Glomerular endothelial cell (primary cell): ENCODE measurements around the gene EPX. TPM values are rescaled to one million over a fixed set of nuclear protein-coding genes. Genes with fewer than 3 reads are reported as not detected.

Experiments
- DNase-seq: peaks from one replicate; pipeline ENCODE4 v3.0.0-alpha.2; 2011; ENCODE audit warnings: low read depth, low spot score; ENCODE audit errors: extremely low read depth
- total RNA-seq: library from RNA; depleted of rRNA; stranded (reverse); fragments of >200 nt; gene quantifications from 2 replicates; pipeline ENCODE4 v1.2.3, GENCODE V29; 2015

The EPX gene
- total RNA-seq, 1 donor from 2014 or later, result not detected

GRCh38 chr17:58224315-58224714, 31.8 kb downstream of the EPX start:
- no peak for DNase-seq

GRCh38 chr17:58227733-58228132, 35.2 kb downstream of the EPX start:
- DNase-seq, result no peak

- DNase-seq, result no peak
Observed at GRCh38 chr17:58228679-58229078, 36.2 kb downstream of the EPX start.

GRCh38 chr17:58229384-58229783, 36.9 kb downstream of the EPX start:
- no peak for DNase-seq

GRCh38 chr17:58229881-58230280, 37.4 kb downstream of the EPX start:
- no peak for DNase-seq

GRCh38 chr17:58231641-58232040, 39.1 kb downstream of the EPX start:
- DNase-seq, result no peak

- DNase-seq, result no peak
Observed at GRCh38 chr17:58232707-58233156, 40.2 kb downstream of the EPX start.

- no peak for DNase-seq
Observed at GRCh38 chr17:58233543-58233942, 41.0 kb downstream of the EPX start.

GRCh38 chr17:58234512-58234911, 42.0 kb downstream of the EPX start:
- no peak for DNase-seq

- no peak for DNase-seq
Observed at GRCh38 chr17:58235821-58236220, 43.3 kb downstream of the EPX start.

- no peak for DNase-seq
Observed at GRCh38 chr17:58236394-58236793, 43.9 kb downstream of the EPX start.

- DNase-seq, result no peak
Observed at GRCh38 chr17:58238147-58238634, 45.7 kb downstream of the EPX start, which contains the start of gene LPO. Gene LPO (plus strand): TSS chr17:58238584. CDS start chr17:58242980, 4,396 bp downstream.

- no peak for DNase-seq
Observed at GRCh38 chr17:58239987-58240386, 47.5 kb downstream of the EPX start.

- DNase-seq, result no peak
Observed at GRCh38 chr17:58242171-58242784, 49.8 kb downstream of the EPX start.

- no peak for DNase-seq
Observed at GRCh38 chr17:58244963-58245362, 52.4 kb downstream of the EPX start.

GRCh38 chr17:58245428-58246103, 53.0 kb downstream of the EPX start:
- no peak for DNase-seq

- no peak for DNase-seq
Observed at GRCh38 chr17:58246104-58246740, 53.7 kb downstream of the EPX start.

GRCh38 chr17:58246781-58247180, 54.3 kb downstream of the EPX start:
- DNase-seq, result no peak

GRCh38 chr17:58247511-58248363, 55.2 kb downstream of the EPX start:
- no peak for DNase-seq

GRCh38 chr17:58248955-58249269, 56.4 kb downstream of the EPX start:
- DNase-seq, result no peak
